H9 (cell line): Measurements from ENCODE around the gene FARS2. TPM values are rescaled to one million over a fixed set of nuclear protein-coding genes. Genes with fewer than 3 reads are reported as not detected.

ENCODE experiments used
- DNase-seq: peaks from one replicate; pipeline ENCODE4 v3.0.0-alpha.2; 2017
- H2AFZ ChIP-seq: one replicate; pipeline ENCODE4 v1.6.1; 2013; ENCODE audit warnings: mild to moderate bottlenecking, low read length, control low read depth, moderate library complexity
- H2AK5ac ChIP-seq: 2 replicates; pipeline ENCODE4 v1.6.1; 2013; ENCODE audit warnings: low read length, control low read depth, mixed read lengths; ENCODE audit not compliant: insufficient read length
- H2BK120ac ChIP-seq: one replicate; pipeline ENCODE4 v1.6.1; 2013; ENCODE audit warnings: low read depth, mild to moderate bottlenecking, low read length, control low read depth, inconsistent platforms; ENCODE audit not compliant: poor library complexity, severe bottlenecking
- H2BK12ac ChIP-seq: 2 replicates; pipeline ENCODE4 v1.6.1; 2013; ENCODE audit warnings: low read length, control low read depth, mixed read lengths, low read depth; ENCODE audit not compliant: insufficient read length
- H2BK15ac ChIP-seq: 2 replicates; pipeline ENCODE4 v1.6.1; 2013; ENCODE audit warnings: low read depth, low read length, control low read depth
- H2BK20ac ChIP-seq: one replicate; pipeline ENCODE4 v1.6.1; 2013; ENCODE audit warnings: low read depth, mild to moderate bottlenecking, low read length, control low read depth, inconsistent platforms; ENCODE audit not compliant: poor library complexity, severe bottlenecking
- H2BK5ac ChIP-seq: 2 replicates; pipeline ENCODE4 v1.6.1; 2013; ENCODE audit warnings: low read length, control low read depth, mixed read lengths; ENCODE audit not compliant: insufficient read length
- H3K14ac ChIP-seq: 2 replicates; pipeline ENCODE4 v1.6.1; 2013; ENCODE audit warnings: low read length, control low read depth; ENCODE audit not compliant: insufficient read depth
- H3K18ac ChIP-seq: 2 replicates; pipeline ENCODE4 v1.6.1; 2013; ENCODE audit warnings: low read depth, mild to moderate bottlenecking, mixed read lengths, low read length, control low read depth; ENCODE audit not compliant: insufficient read length
- H3K23ac ChIP-seq: 2 replicates; pipeline ENCODE4 v1.6.1; 2013; ENCODE audit warnings: low read length, control low read depth, mixed read lengths, low read depth; ENCODE audit not compliant: insufficient read length
- H3K23me2 ChIP-seq: 2 replicates; pipeline ENCODE4 v1.6.1; 2013; ENCODE audit warnings: low read depth, mild to moderate bottlenecking, mixed read lengths, low read length, control low read depth; ENCODE audit not compliant: insufficient read length, poor library complexity, severe bottlenecking
- H3K27ac ChIP-seq: 2 replicates; pipeline ENCODE4 v1.5.1; 2013; ENCODE audit warnings: low read length, control low read depth, mixed read lengths, low read depth; ENCODE audit not compliant: insufficient read length
- H3K27me3 ChIP-seq: 2 replicates; pipeline ENCODE4 v1.6.1; 2013; ENCODE audit warnings: low read length, control low read depth, inconsistent platforms; ENCODE audit not compliant: insufficient read depth
- H3K4ac ChIP-seq: 2 replicates; pipeline ENCODE4 v1.6.1; 2013; ENCODE audit warnings: low read depth, mild to moderate bottlenecking, control low read depth, inconsistent platforms, low read length, moderate library complexity
- H3K4me1 ChIP-seq: 2 replicates; pipeline ENCODE4 v1.6.1; 2013; ENCODE audit warnings: low read length, control low read depth, inconsistent platforms; ENCODE audit not compliant: insufficient read depth
- H3K4me2 ChIP-seq: 2 replicates; pipeline ENCODE4 v1.6.1; 2013; ENCODE audit warnings: low read length, control low read depth, mixed read lengths; ENCODE audit not compliant: insufficient read length, insufficient read depth
- H3K56ac ChIP-seq: 2 replicates; pipeline ENCODE4 v1.6.1; 2013; ENCODE audit warnings: low read depth, mild to moderate bottlenecking, mixed read lengths, low read length, control low read depth; ENCODE audit not compliant: insufficient read length
- H3K79me1 ChIP-seq: 2 replicates; pipeline ENCODE4 v1.6.1; 2013; ENCODE audit warnings: low read depth, mild to moderate bottlenecking, moderate library complexity, low read length, control low read depth, inconsistent platforms; ENCODE audit not compliant: insufficient read depth, poor library complexity, severe bottlenecking
- H3K79me2 ChIP-seq: 2 replicates; pipeline ENCODE4 v1.6.1; 2013; ENCODE audit warnings: low read length, control low read depth, inconsistent platforms; ENCODE audit not compliant: insufficient read depth
- H3K9ac ChIP-seq: 2 replicates; pipeline ENCODE4 v1.6.1; 2013; ENCODE audit warnings: low read length, control low read depth, mixed read lengths; ENCODE audit not compliant: insufficient read length; ENCODE audit errors: extremely low read depth
- H3K9me3 ChIP-seq: one replicate; pipeline ENCODE4 v1.6.1; 2013; ENCODE audit warnings: low read depth, low read length, inconsistent platforms; ENCODE audit not compliant: control insufficient read depth
- H3T11ph ChIP-seq: one replicate; pipeline ENCODE4 v1.6.1; 2013; ENCODE audit warnings: mild to moderate bottlenecking, low read length, control low read depth, inconsistent platforms
- H4K20me1 ChIP-seq: one replicate; pipeline ENCODE4 v1.6.1; 2013; ENCODE audit not compliant: control insufficient read depth, insufficient read length, insufficient read depth
- H4K5ac ChIP-seq: 2 replicates; pipeline ENCODE4 v1.6.1; 2013; ENCODE audit warnings: low read depth, mild to moderate bottlenecking, mixed read lengths, low read length, control low read depth; ENCODE audit not compliant: insufficient read length
- H4K8ac ChIP-seq: replicated peaks from 2 replicates; pipeline ENCODE4 v1.6.1; 2013; ENCODE audit warnings: low read length, control low read depth, mixed read lengths, low read depth; ENCODE audit not compliant: insufficient read length
- H4K91ac ChIP-seq: 2 replicates; pipeline ENCODE4 v1.6.1; 2013; ENCODE audit warnings: low read depth, mild to moderate bottlenecking, moderate library complexity, mixed read lengths, low read length, control low read depth; ENCODE audit not compliant: insufficient read length
- H3K27ac Mint-ChIP-seq, 3 experiments: 2 replicates in 2 of 3; 3 replicates in 1 of 3; pipeline ENCODE4 v1.8.0; 2020 to 2021; ENCODE audit warnings: mixed read lengths in 3 of 3, mild to moderate bottlenecking in 1 of 3, moderate library complexity in 1 of 3
- H3K27me3 Mint-ChIP-seq: 2 replicates; pipeline ENCODE4 v1.8.0; 2021; ENCODE audit warnings: low read depth, mild to moderate bottlenecking, moderate library complexity, mixed read lengths
- H3K36me3 Mint-ChIP-seq, 3 experiments: 2 replicates in 2 of 3; 3 replicates in 1 of 3; pipeline ENCODE4 v1.8.0; 2020 to 2021; ENCODE audit warnings: low read depth in 3 of 3, mixed read lengths in 3 of 3; ENCODE audit not compliant: insufficient read depth in 1 of 3
- H3K4me1 Mint-ChIP-seq, 2 experiments: 2 replicates each; pipeline ENCODE4 v1.8.0; 2020; ENCODE audit warnings: mixed read lengths in 2 of 2
- H3K4me3 Mint-ChIP-seq, 2 experiments: 2 replicates in 1 of 2; 3 replicates in 1 of 2; pipeline ENCODE4 v1.8.0; 2020 to 2021; ENCODE audit warnings: mild to moderate bottlenecking in 2 of 2, mixed read lengths in 2 of 2, moderate library complexity in 1 of 2
- H3K9me3 Mint-ChIP-seq, 2 experiments: 2 replicates in 1 of 2; 3 replicates in 1 of 2; pipeline ENCODE4 v1.8.0; 2020; ENCODE audit warnings: mild to moderate bottlenecking in 2 of 2, mixed read lengths in 2 of 2, moderate library complexity in 1 of 2
- WGBS: extraction: QIAGEN DNeasy Blood & Tissue Kit; methylation state at CpG from one replicate; pipeline ENCODE4 v1.1.7; 2013; ENCODE audit warnings: missing lambda C conversion rate, low lambda C conversion rate, mixed read lengths; ENCODE audit not compliant: insufficient read length; ENCODE audit errors: extremely low coverage; 5-methylcytosine and 5-hydroxymethylcytosine counted together
- total RNA-seq: library from RNA; stranded (reverse); gene quantifications from 2 replicates; pipeline ENCODE4 v1.2.1, GENCODE V29; 2021
- TF ChIP-seq, protein P1 (sequence below): fragments of 200-600 bp; sonication (generic); conservative IDR thresholded peaks from 3 replicates; pipeline ENCODE4 v1.8.0; 2021; ENCODE audit warnings: antibody characterized with exemption, mild to moderate bottlenecking

FARS2 gene
- total RNA-seq, 1 experiment from 2014 or later = 8.5 TPM

DNA sequence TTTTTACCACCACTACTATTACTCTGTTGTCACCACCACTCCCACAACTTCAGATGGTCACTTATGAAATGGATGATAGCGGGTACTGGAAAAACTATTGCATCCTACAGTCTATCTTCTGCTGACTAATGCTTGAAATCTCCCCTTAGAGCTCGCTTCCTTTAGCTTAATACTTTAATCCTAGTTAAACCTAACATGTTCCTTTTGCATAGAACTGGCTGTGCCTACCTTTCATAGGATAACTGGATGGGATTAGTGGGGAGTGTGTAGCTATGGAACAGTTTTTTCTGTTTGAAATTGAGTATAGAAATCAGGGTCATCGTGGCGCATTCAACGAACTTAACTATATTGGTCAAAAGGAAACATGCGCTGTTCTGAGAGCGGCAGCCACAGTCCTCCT lies 294.7 kb downstream of the FARS2 start:
- Histone ChIP-seq H2BK120ac (no peak overlapping the region), H2BK5ac (no peak overlapping the region), H3K27me3 (no peaks in the 10 kb centered on the region), H4K20me1 (no peaks in the 10 kb centered on the region), H3K4ac (no peak overlapping the region), H3K23me2 (no peaks in the 10 kb centered on the region), H3K79me1 (no peaks in the 10 kb centered on the region), H2AFZ (no peak overlapping the region), H2BK12ac (no peak overlapping the region), H3K79me2 (no peaks in the 10 kb centered on the region), H3K18ac (no peak overlapping the region), H2BK15ac (no peak overlapping the region), H3K9ac (no peak overlapping the region), H2BK20ac (no peak overlapping the region), H4K91ac (no peak overlapping the region), H3K4me2 (no peak overlapping the region), H4K5ac (no peak overlapping the region), H3T11ph (no peak overlapping the region), H3K23ac (no peak overlapping the region), H3K4me1 (no peaks in the 10 kb centered on the region; the same call in 1 of the 2 replicates), H3K56ac (no peak overlapping the region), H3K14ac (no peak overlapping the region), H3K27ac (no peak overlapping the region), H4K8ac (no peak overlapping the region), H3K9me3 (no peaks in the 10 kb centered on the region), H2AK5ac (no peak overlapping the region)
- DNase-seq = no peak
- TF ChIP-seq, protein P1, sequence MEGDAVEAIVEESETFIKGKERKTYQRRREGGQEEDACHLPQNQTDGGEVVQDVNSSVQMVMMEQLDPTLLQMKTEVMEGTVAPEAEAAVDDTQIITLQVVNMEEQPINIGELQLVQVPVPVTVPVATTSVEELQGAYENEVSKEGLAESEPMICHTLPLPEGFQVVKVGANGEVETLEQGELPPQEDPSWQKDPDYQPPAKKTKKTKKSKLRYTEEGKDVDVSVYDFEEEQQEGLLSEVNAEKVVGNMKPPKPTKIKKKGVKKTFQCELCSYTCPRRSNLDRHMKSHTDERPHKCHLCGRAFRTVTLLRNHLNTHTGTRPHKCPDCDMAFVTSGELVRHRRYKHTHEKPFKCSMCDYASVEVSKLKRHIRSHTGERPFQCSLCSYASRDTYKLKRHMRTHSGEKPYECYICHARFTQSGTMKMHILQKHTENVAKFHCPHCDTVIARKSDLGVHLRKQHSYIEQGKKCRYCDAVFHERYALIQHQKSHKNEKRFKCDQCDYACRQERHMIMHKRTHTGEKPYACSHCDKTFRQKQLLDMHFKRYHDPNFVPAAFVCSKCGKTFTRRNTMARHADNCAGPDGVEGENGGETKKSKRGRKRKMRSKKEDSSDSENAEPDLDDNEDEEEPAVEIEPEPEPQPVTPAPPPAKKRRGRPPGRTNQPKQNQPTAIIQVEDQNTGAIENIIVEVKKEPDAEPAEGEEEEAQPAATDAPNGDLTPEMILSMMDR = no peak
- Mint-ChIP-seq H3K4me3 (no peak overlapping the region), H3K27me3 (no peaks in the 10 kb centered on the region), H3K27ac (no peak overlapping the region), H3K36me3 (peaks cover 2 to 4% (median 2%) of the 10 kb centered on the region in 3 experiments; a peak in 4 of 7 replicates), H3K4me1 (peaks cover 0 to 7% of the 10 kb centered on the region in 2 experiments; a peak in 3 of 4 replicates), H3K9me3 (peaks cover 3 to 5% of the 10 kb centered on the region in 2 experiments)
- no CpG with 5 or more reads among the region's 7 CpGs for WGBS
